HFF-Myc (cell line): Measurements from ENCODE around the gene PCNX3.
A peak's percentile ranks its signal among the peaks of the same experiment; 100 is the strongest.

Source experiments
- DNase-seq: peaks from one replicate; pipeline ENCODE4 v3.0.0-alpha.2; 2011; ENCODE audit warnings: low read depth; ENCODE audit errors: extremely low read depth
- H3K4me3 ChIP-seq: replicated peaks from 2 replicates; pipeline ENCODE4 v1.5.1; 2011; ENCODE audit warnings: low read depth, mild to moderate bottlenecking, control low read depth, low read length
- CTCF ChIP-seq: IDR thresholded peaks from 2 replicates; pipeline ENCODE4 v1.5.1; 2012; ENCODE audit warnings: mild to moderate bottlenecking, low read depth, low read length, control low read depth; ENCODE audit errors: missing control alignments

The PCNX3 gene

GRCh38 chr11:65651339-65651588 is 35.7 kb downstream of the PCNX3 start:
- DNase-seq = no peak
- no peak overlapping the region for H3K4me3 ChIP-seq

GRCh38 chr11:65651589-65652510 is 36.3 kb downstream of the PCNX3 start:
- DNase-seq = no peak

More at GRCh38 chr11:65651339-65651588, 35.7 kb downstream of the PCNX3 start:
- TF ChIP-seq CTCF = no peak

GRCh38 chr11:65652511-65653228 is 37.1 kb downstream of the PCNX3 start:
- peak overlapping the region; percentile 42 for H3K4me3 ChIP-seq
- DNase-seq = peak; percentile 63
- no peak for TF ChIP-seq CTCF

More at GRCh38 chr11:65651589-65652510, 36.3 kb downstream of the PCNX3 start:
- H3K4me3 ChIP-seq = peak overlapping the region; percentile 42
- TF ChIP-seq CTCF = no peak

- peak overlapping the region; percentile 42 for H3K4me3 ChIP-seq
- TF ChIP-seq CTCF = no peak
- DNase-seq = no peak
These were observed 38.0 kb downstream of the PCNX3 start for GRCh38 chr11:65653229-65654225.

- no peak for TF ChIP-seq CTCF
- H3K4me3 ChIP-seq = no peak overlapping the region
- no peak for DNase-seq
These were observed 39.1 kb downstream of the PCNX3 start for GRCh38 chr11:65654375-65655349.
